ENCODE results near the gene PTPN1. TPM values are rescaled to one million over a fixed set of nuclear protein-coding genes. Genes with fewer than 3 reads are reported as not detected.
"Not testable (repeated sequence)": the region's sequence is repeated elsewhere in the genome, so short reads cannot be mapped to it uniquely, and the experiment has no call there.

PTPN1 gene
- polyA plus RNA-seq, 5 donors: 25.3 to 31.3 (median 29.3) TPM

DNA sequence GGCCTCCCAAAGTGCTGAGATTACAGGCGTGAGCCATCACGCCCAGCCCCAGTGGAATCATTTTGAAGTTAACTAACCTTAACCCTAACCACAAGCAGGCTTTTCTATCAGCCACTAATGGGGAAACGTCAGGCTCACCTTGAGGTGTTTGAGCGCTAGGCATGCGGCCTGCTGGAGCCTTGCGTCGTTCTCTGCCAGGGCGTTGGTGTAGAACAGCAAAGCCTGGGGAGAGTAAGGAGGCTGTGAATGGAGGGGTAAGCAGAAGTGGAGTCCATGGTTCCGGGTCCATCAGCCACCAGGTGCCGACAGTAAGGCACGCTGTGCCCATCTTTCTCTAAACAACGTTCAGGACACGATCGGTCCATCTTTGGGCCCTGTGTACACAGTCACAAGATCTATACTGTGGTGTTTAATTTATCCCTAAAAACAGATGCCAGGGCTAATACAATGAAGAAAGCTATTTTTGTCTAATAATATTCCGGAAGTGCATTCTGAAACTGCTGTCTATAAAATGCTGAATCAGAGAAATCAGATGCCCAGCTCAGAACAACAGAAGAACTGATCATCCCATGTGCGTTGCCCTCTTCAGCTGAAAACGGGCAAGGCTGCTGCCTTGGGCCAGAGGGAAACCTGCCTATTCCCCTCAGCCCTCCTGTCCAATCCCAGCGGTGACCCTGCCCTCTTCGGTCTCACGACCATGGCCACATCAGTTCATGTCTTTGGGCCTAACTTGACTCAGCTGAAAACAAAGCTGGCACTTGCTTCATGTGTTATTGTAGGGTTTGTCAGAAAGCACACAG is 79.6 kb downstream of the PTPN1 start:
- no peak for DNase-seq

DNA sequence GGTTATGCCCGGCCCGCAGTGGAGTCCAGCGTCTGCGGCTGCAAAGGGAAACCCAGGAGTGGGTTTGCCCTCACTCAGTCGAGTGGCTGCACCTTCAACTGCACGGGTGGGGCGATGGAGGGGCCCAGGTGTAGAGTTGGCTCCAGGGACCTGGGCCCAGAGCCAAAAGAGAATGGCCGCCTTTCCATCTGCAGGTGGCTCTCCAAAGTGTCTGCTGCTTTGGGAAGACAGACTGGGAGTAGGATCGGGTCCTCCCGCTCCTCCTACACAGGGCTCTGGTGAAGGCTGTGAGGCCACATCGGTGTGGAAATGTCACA is 80.1 kb downstream of the PTPN1 start:
- no peak for DNase-seq

DNA sequence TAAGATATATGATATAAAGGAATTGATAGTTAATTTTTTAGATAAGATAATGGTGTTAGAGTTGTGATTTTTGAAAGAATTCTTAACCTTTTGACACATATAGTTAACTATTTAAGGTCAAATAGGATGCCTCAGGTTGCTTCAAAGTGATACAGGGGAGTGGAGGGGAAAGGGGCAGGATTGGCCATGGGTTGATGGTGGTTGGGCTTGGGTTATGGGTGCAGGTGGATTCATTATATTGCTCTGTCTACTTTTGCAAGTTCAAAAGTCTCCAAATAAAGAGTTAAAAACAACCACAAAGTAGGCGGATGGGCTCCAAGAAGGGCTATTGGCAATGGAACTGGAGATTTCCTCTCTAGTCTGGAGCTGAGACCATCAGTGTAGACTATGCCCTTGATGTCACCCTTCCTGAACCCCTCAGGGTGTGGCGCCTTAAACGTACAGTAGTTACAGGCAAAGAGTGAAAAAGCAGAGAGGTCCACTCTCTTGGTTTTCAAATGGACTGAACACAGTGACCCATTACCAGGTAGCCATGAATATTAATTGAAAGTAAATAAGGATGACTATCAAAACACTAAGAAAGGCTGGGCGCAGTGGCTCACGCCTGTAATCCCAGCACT is 81.2 kb downstream of the PTPN1 start:
- no peak for DNase-seq

DNA sequence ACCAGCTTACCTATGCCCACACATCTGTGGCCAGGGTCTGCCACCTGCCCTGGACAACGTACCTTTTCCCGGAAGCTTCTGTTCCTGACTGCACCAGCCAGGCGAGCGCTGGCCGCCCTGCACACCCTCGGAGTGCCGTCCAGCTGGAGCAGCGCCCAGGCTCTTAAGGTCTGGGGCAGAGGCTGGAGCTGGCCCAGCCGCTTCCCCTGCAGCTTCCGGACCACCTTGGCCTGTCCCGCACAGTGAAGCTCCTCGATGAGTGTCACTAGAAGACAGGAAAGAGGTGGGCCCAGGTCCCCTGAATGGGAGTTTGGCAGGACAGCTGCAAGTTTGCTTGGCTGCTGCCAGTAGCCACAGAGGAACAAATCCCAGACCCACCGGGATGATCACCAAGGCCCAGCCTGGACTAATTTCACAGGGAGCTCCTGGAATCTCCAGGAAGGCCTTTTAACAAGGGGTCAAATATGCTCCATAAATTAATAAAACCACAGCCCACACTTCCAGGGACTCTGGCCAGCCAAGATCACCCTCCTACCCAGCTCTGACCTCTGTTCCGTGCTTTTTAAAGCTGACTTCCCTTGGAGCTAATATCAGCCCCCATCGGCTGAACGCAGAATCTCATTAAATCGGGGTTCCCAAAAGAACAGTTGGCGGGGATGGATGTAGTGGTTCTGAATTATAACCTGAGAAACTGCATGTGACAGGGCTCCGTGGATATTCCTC is 82.3 kb downstream of the PTPN1 start:
- DNase-seq: no peak

GRCh38 chr20:50593005-50593335 is 82.8 kb downstream of the PTPN1 start:
- DNase-seq: no peak

DNA sequence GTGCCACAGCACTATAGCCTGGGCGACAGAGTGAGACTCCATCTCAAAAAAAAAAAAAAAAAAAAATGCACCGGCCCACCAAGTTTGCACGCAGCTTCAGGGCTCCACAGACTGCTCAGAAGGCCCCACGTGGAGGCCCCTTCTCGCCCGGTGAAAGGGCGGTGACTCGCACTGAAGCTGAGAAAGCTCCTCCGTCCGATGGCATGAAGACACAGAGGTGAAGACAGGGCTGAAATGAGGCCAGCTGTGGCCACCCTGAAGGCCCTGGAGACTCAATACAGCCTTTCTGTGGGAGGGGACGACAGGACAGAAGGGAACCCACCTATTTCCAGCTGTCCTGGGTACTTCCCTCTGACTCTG is 84.0 kb downstream of the PTPN1 start:
- no peak for DNase-seq

- DNase-seq: no peak
These were observed 84.6 kb downstream of the PTPN1 start for GRCh38 chr20:50594591-50595432.

- DNase-seq: no peak
These were observed 85.3 kb downstream of the PTPN1 start for GRCh38 chr20:50595433-50595895.

- DNase-seq: peak in 1 of 2 donors; percentile 23
These were observed 86.0 kb downstream of the PTPN1 start for GRCh38 chr20:50595988-50596693.

- no peak for DNase-seq
These were observed 86.5 kb downstream of the PTPN1 start for GRCh38 chr20:50596694-50597021.

- no peak for DNase-seq
These were observed 87.3 kb downstream of the PTPN1 start for GRCh38 chr20:50597406-50597969.

GRCh38 chr20:50598074-50598473 is 87.9 kb downstream of the PTPN1 start:
- DNase-seq: no peak

DNA sequence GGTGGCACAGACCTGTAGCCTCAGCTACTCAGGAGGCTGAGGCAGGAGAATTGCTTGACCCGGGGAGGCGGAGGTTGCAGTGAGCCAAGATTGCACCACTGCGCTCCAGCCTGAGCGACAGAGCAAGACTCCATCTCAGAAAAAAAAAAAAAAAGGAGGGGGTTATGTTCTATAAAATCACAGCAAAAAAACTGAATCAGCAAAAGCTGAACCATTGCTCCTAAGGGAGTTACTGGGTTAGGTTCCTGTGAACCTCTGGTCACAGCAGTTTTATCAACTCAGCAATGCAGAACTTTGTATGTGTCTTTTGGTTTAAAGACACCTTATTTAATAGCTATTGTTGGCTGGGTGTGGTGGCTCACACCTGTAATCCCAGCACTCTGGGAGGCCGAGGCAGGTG is 88.6 kb downstream of the PTPN1 start:
- not testable (repeated sequence) for DNase-seq

DNA sequence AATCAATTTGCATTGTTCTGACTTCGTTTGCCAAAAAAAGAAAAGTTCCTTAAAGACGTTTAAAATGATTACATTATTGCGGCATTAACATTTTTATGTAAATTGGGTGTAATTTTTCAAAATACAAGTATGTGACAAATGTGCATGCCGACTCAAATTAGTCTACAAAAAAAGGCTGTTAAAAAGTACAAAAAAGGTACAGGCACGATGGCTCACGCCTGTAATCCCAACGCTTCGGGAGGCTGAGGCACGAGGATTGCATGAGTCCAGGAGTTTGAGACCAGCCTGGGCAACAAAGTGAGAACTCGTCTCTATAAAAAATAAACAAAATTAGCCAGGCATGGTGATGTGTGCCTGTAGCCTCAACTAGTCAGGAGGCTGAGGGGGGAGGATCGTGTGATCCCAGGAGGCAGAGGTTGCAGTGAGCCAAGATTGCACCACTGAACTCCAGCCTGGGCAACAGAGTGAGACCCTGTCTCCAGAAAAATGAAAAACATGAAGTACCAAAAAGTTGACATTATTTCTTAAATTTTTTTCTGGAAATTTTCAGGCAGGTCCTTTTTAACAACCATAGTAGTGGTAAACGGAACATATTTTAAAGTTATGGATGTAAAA is 90.2 kb downstream of the PTPN1 start:
- DNase-seq: no peak

- DNase-seq: no peak
These were observed 91.6 kb downstream of the PTPN1 start for GRCh38 chr20:50601511-50602431.

DNA sequence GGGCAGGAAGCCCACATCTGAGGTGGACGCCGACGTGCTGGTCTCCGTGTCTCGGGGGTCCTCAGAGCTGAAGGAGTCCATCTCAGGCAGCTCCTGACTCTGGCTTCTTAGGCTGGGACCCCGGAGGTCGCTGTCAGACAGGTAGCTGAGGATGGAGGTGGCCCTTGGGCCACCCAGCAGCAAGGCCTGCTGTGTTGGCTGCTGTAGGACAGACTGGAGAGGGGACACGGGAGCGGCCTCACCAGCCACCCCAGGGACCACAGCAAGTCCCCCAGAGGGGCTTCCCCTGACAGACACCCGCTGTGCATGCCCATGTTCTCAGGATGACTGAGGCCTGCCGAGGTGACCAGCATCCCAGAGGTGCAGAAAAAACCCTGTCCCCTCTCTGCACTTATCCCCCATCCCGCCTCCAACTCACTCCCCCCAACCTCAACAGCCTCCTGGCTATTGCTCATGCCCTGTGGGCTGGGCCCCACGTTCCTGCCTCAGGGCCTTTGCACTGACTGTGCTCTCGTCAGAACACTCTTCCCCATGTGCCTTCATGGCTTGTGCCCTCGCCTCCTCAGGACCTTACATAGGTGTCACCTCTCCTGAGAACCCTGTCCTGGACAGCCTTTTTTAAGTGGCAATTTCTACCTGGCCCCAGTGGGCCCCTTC is 92.4 kb downstream of the PTPN1 start:
- DNase-seq: no peak

DNA sequence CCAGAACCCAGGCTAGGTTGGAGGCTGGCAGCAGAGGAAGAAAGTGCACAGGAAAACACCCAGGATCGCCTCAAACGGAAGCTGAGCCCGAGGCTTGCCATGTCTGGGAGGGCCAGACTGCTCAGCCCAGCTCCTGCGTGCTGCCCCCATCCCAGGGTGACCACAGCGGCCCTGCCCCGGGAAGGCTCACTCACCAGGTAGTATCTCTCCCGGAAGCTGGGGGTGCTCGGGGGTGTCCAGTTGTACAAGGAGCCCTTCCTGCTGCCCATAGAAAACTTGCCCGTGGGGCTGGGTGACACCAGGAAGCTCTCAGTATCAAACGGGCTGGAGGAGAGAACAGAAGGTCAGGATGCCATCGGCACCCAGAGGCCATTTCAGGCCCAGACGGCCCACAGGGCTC is 94.3 kb downstream of the PTPN1 start:
- no peak for DNase-seq

GRCh38 chr20:50605136-50605535 is 95.0 kb downstream of the PTPN1 start:
- DNase-seq: no peak

DNA sequence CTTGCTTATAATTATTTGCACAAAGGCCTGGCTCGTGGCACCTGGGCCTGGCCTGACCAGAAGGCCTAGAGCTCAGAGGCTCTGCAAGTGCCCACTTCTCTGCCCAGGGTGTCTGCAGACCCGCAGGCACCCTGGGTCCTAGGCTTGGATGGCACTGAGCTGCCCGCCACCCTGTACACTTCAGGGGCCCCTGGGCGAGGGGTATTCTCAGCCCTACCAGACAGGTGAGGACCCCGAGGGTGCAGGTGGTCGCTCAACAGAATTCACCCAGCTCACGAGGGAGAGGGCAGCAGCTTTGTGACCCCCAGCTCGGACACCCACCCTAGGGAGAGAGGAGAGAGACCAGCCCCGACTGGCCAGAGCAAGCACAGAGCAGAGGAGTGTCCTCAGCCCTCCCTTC is 97.3 kb downstream of the PTPN1 start:
- DNase-seq: no peak

Measured in right lung (tissue), 5 donors.